Activated T-helper 1 cell treated with anti-CD3 and anti-CD28 coated beads, Interleukin-12 subunit alpha, Interleukin-12 subunit beta, Interleukin-2, Interleukin-4 antibody, amounts not matched to agents 30 ng/mL and 10 ng/mL and 1 ng/mL, durations not matched to agents 14 hours and 24 hours and 36 hours (primary cell): ENCODE data around the gene ETHE1. TPM values are rescaled to one million over a fixed set of nuclear protein-coding genes. Genes with fewer than 3 reads are reported as not detected.

Source experiments
- DNase-seq: peaks from one replicate; pipeline ENCODE4 v3.0.0; 2021; ENCODE audit warnings: low spot score
- H3K27ac Mint-ChIP-seq: one replicate; pipeline ENCODE4 v1.8.0; 2021; ENCODE audit warnings: mild to moderate bottlenecking, mixed read lengths
- H3K27me3 Mint-ChIP-seq: one replicate; pipeline ENCODE4 v1.8.0; 2022; ENCODE audit warnings: mild to moderate bottlenecking, moderate library complexity, mixed read lengths; ENCODE audit not compliant: insufficient read depth
- H3K36me3 Mint-ChIP-seq: one replicate; pipeline ENCODE4 v1.8.0; 2021; ENCODE audit warnings: low read depth, mixed read lengths
- H3K4me1 Mint-ChIP-seq: one replicate; pipeline ENCODE4 v1.8.0; 2021; ENCODE audit warnings: low read depth, mixed read lengths
- H3K4me3 Mint-ChIP-seq: one replicate; pipeline ENCODE4 v1.8.0; 2021; ENCODE audit warnings: mild to moderate bottlenecking, moderate library complexity, mixed read lengths
- H3K9me3 Mint-ChIP-seq: one replicate; pipeline ENCODE4 v1.8.0; 2021; ENCODE audit warnings: mixed read lengths
- intact Hi-C: fragments of 100-400 bp; cut with micrococcal nuclease; formaldehyde crosslinking; loops from one replicate; pipeline ENCODE4 v1.15.1; 2024
- total RNA-seq: library from RNA; stranded (reverse); gene quantifications from 2 replicates; pipeline ENCODE4 v1.2.3, GENCODE V29; 2022

ETHE1 gene
- total RNA-seq, 1 donor from 2014 or later, result 55.4 TPM

DNA sequence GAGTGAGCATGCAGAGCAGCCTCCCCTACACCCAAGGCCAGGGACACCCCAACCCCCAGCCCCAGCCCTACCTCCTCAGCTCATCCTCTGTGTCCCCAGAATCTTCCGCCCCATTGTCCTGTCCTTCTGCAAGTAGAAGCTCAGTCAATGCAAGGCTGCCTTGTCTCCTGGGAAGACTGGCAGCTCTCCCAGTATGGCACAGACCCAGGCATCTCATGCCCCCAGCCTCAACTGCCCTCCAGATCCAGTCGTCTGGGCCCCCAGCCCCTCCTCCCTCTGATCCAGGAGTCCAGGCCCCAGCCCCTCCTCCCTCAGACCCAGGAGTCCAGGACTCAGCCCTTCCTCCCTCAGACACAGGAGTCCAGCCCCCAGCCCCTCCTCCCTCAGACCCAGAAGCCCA is 19.0 kb upstream of the ETHE1 start:
- H3K9me3 Mint-ChIP-seq, result no peaks in the 10 kb centered on the region
- DNase-seq, result no peak
- no peaks in the 10 kb centered on the region for H3K4me1 Mint-ChIP-seq
- H3K27ac Mint-ChIP-seq, result no peak overlapping the region
- peaks cover 8% of the 10 kb centered on the region for H3K36me3 Mint-ChIP-seq
- H3K4me3 Mint-ChIP-seq, result no peak overlapping the region
- intact Hi-C loops, result no loop called here
- H3K27me3 Mint-ChIP-seq, result no peaks in the 10 kb centered on the region

DNA sequence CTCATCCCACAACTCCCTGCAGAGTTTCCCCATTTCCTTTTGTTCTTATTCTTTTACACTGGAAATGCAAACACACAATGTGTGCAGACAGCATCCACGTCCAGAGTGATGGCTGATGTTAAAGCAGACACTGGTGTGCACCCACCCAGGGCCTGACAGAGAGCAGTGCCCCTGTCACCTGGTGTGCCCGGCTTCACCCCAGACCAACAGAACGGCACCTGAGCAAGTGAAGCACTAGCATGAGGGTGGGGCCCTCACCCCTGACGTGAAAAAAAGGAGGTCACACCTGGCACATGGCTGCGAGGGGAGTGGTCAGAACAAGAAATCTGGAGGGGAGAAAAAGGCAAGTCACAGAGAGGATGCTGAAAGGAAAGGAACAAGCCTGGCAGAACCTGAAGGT is 18.3 kb upstream of the ETHE1 start:
- Mint-ChIP-seq H3K4me3 (no peak overlapping the region), H3K4me1 (no peaks in the 10 kb centered on the region), H3K36me3 (peaks cover 12% of the 10 kb centered on the region), H3K9me3 (no peaks in the 10 kb centered on the region), H3K27me3 (no peaks in the 10 kb centered on the region), H3K27ac (no peak overlapping the region)
- intact Hi-C loops, result no loop called here
- no peak for DNase-seq

DNA sequence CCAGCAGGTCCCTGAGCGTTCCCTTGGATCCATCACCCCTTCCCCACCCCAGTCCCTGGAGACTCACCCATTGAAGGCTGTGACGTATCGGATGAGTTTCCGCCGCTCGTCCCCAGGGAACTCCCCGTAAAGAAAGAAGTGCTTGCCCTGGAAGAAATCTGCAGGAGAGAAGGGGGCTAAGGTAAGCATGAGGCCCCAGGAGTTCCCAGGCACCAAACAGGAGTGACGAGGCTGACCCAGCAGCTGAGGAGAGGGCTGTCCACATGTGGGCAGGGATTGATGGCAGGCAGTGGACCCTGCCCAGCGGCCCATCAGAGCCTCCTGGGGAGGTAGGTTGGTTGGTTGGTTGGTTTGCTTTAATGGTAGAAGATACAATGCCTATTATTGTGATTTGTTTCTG is 17.1 kb upstream of the ETHE1 start:
- DNase-seq, result no peak
- Mint-ChIP-seq H3K27me3 (no peaks in the 10 kb centered on the region), H3K27ac (no peak overlapping the region), H3K4me1 (no peaks in the 10 kb centered on the region), H3K9me3 (peaks cover 3% of the 10 kb centered on the region), H3K36me3 (peaks cover 21% of the 10 kb centered on the region), H3K4me3 (no peak overlapping the region)
- intact Hi-C loops, result no loop called here

DNA sequence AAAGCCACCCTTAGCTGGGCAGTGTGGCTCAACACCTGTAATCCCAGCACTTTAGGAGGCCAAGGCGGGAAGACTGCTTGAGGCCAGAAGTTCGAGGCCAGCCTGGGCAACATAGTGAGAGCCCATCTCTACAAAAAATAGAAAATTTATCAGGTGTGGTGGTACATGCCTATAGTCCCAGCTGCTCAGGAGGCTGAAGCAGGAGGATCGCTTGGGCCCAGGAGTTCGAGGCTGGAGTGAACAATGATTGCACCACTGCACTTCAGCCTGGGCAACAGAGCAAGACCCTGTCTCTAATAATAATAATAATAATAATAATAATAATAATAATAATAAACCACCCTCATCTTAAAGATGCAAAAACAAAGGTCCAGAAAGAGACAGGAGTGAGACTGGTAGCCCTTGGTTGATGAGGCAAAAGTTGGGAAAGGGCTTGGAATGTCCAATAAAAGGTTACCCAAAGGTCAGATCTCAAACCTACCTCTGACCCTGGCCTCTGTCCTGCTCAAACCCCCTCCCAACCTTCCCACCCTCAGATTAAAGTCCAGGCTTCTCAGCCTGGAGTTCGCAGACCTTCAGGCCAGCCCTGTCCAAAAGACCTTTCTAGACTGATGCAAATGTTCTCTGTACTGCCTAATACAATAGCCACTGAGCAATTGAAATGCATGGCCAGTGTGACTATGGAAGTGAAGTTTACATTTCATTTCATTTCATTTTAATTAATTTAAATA is 15.1 kb upstream of the ETHE1 start:
- no peaks in the 10 kb centered on the region for H3K27me3 Mint-ChIP-seq
- no peak overlapping the region for H3K27ac Mint-ChIP-seq

DNA sequence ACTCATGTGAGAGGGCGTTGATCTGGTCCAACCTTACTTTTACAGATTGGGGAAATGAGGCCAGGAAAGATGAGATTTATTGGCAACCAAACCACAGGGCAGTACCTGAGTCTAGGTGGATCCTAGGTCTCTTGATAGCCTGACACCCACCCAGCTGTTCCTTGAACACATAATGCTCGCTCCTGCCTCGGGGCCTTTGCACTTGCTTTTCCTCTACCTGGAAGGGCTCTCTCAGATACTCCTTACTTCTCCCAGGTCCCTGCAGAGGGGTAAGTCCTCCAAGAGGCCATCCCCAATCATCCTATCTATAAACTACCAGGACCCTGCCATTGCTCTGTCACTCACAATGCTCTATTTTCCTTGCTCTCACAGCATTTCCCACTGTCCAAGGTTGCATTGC is 13.4 kb upstream of the ETHE1 start:
- Mint-ChIP-seq H3K9me3 (peaks cover 9% of the 10 kb centered on the region), H3K27ac (no peak overlapping the region), H3K27me3 (no peaks in the 10 kb centered on the region), H3K36me3 (peaks cover 27% of the 10 kb centered on the region), H3K4me1 (no peaks in the 10 kb centered on the region), H3K4me3 (no peak overlapping the region)
- no peak for DNase-seq
- intact Hi-C loops, result no loop called here

More for the DNA sequence above, 15.1 kb upstream of the ETHE1 start:
- peaks cover 9% of the 10 kb centered on the region for H3K9me3 Mint-ChIP-seq
- no peak for DNase-seq
- no peak overlapping the region for H3K4me3 Mint-ChIP-seq
- peaks cover 26% of the 10 kb centered on the region for H3K36me3 Mint-ChIP-seq
- intact Hi-C loops, result no loop called here
- H3K4me1 Mint-ChIP-seq, result no peaks in the 10 kb centered on the region

DNA sequence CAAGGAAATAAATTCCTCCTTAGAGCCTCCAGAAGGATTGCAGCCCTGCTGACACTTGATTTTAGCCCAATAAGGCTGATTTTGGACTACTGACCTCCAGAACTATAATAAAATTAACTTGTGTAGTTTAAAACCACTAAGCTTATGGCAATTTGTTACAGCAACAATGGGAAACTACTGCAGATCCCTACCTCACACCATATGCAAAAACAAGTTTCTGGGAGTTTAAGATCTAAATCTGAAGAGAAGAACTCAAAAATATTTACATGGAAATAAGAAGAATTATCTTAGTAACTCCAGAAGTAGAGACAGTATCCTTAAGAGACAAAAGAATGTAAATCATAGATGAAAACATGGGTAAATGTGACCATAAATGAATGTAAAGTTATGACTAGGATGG is 11.9 kb upstream of the ETHE1 start:
- intact Hi-C loops, result no loop called here
- no peak for DNase-seq
- Mint-ChIP-seq H3K27me3 (no peaks in the 10 kb centered on the region), H3K36me3 (peaks cover 28% of the 10 kb centered on the region), H3K9me3 (peaks cover 9% of the 10 kb centered on the region), H3K27ac (no peak overlapping the region), H3K4me1 (peaks cover 4% of the 10 kb centered on the region), H3K4me3 (no peak overlapping the region)

DNA sequence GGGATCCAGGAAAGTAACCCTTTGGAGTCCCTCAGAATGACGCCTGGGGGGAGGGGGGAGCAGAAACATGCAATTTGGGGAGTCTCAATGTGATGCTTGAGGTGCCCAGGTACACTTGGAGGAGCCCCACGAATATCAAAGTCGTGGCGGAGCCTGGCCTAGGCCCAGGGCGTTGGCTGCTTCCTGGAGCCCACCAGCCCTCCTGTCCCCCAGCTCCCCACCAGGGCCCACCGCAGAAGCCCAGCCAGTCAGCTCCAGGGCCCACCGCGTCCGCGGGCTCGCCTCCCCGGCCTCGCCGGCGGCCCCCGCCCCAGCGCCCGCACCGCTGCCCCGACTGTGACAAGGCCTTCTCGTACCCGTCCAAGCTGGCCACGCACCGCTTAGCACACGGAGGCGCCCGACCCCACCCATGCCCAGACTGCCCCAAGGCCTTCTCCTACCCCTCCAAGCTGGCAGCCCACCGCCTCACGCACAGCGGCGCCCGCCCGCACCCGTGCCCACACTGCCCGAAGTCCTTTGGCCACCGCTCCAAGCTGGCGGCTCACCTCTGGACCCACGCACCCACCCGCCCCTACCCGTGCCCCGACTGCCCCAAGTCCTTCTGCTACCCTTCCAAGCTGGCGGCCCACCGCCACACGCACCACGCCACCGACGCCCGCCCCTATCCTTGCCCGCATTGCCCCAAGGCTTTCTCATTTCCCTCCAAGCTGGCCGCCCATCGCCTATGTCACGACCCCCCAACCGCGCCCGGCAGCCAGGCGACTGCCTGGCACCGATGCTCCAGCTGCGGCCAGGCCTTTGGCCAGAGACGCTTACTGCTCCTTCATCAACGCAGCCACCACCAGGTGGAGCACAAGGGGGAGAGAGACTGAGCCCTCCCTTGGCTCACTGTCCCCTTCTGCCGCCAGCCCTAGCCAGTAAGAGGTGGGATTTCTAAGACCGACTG is 8.1 kb upstream of the ETHE1 start:
- intact Hi-C loops, result loop anchor here (1.0 to 2.0 kb wide), 3 partner anchors 28 to 129 kb away; partner anchors contain the start of genes PINLYP and XRCC1
- H3K27ac Mint-ChIP-seq, result peak overlapping the region; percentile 73
- H3K4me3 Mint-ChIP-seq, result no peak overlapping the region
- peaks cover 17% of the 10 kb centered on the region for H3K36me3 Mint-ChIP-seq
- no peaks in the 10 kb centered on the region for H3K27me3 Mint-ChIP-seq
- H3K9me3 Mint-ChIP-seq, result peaks cover 9% of the 10 kb centered on the region
- no peak for DNase-seq
- peaks cover 20% of the 10 kb centered on the region for H3K4me1 Mint-ChIP-seq

DNA sequence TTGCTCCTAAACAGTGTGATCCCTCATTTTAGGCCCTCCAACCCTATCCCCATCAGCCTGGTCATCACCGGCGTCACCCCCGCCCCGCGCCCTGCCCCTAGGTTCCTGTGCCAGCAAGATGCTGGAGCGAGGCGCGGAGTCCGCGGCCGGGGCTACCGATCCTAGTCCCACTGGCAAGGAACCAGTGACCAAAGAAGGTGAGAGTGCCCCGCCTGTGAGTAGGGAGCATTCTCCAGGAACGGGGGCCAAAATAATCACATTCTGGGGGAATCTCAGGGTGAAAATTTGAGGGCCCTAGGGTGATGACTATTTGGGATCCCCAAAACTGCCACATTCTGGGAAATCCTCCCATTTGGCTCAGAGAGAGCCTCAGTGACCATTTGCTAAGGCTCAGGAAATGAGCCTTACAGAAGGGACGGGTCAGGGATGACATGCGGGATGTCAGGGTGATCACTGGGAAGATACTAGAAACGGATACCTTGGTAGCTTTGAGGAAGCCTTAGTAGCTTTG is 7.4 kb upstream of the ETHE1 start:
- Mint-ChIP-seq H3K36me3 (peaks cover 12% of the 10 kb centered on the region), H3K4me1 (peaks cover 20% of the 10 kb centered on the region), H3K4me3 (peak overlapping the region; percentile 96), H3K27ac (peak overlapping the region; percentile 99), H3K27me3 (no peaks in the 10 kb centered on the region), H3K9me3 (peaks cover 9% of the 10 kb centered on the region)
- intact Hi-C loops, result loop anchor here (1.0 to 2.0 kb wide), 3 partner anchors 28 to 130 kb away; partner anchors contain the start of genes PINLYP and XRCC1
- DNase-seq, result no peak

DNA sequence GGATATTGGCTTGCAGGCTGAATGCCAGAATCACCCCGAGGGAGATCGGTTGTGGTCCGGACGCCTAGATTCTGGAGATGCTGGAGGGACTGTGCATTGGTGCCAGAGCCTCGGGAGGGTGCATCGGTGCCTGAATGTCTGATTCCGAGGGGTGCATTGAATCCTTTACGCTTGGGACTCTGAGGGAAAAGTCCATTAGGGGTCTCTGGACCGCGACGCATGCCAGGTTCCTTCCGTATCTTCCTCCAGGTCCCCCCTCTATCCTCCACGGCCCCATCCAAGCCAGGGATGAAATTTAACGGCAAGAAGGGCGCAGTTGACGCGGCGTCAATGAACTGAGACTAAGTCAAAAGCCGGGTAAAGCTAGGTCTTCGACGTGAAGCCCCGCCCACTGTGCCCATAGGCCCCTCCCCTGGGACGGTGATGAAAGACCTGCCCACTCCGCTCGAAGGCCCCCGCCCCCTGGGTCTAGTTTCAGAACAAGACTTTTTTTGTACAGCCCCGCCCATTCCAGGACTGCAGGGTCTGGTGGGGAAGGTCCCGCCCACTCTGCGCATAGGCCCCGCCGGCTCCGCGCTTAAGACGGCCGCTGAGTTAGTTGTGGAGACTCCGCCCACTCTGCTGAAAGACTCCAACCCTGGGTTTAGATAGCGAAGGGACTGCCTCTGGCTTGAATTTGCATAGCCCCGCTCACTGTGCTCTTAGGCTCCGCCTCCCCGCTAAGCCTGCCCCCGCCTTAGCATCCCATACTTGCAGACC is 6.7 kb upstream of the ETHE1 start:
- DNase-seq, result peak; percentile 93
- intact Hi-C loops, result loop anchor here (1.0 to 2.0 kb wide), 12 partner anchors 8 to 221 kb away; partner anchors contain the start of genes IRGQ, PHLDB3, PINLYP and SMG9
- peak overlapping the region; percentile 99 for H3K27ac Mint-ChIP-seq
- H3K27me3 Mint-ChIP-seq, result no peaks in the 10 kb centered on the region
- peaks cover 7% of the 10 kb centered on the region for H3K36me3 Mint-ChIP-seq
- peak overlapping the region; percentile 96 for H3K4me3 Mint-ChIP-seq
- H3K9me3 Mint-ChIP-seq, result peaks cover 3% of the 10 kb centered on the region
- H3K4me1 Mint-ChIP-seq, result peaks cover 20% of the 10 kb centered on the region

DNA sequence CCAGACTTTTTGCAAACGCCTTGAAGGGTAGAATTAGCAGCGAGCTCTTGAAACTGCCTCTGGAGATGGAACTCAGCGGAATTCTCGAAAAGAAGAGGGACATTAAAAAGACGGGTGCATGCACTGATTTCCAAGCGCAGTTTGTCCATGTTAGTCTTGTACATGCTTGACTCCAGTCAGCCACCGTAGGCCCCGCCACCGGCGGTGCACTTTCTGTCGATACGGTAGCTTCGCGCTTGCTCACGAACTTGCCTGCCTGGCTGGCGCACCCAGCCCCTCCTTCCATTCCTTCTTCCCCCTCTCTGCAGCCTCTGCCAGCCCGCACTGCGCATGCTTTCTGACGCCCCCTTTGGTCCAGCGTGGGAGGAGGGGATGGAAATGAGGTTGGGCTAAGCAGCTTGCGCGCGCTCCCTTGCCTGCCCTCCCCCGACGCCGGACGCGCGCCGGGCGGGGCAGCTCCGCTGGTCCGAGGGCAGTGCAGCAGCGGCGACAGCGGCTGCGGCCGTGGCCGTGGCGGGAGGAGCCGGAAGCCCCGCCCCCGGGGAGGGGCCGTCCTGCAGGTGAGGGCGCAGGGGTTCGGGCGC is 6.1 kb upstream of the ETHE1 start, which contains the start of gene ZNF575:
Gene ZNF575, plus strand, starts transcription at position 227 of the 584 bp plus-strand sequence. CDS start 1,235 bp downstream, outside the sequence.
- Mint-ChIP-seq H3K36me3 (peaks cover 2% of the 10 kb centered on the region), H3K27ac (peak within 1 kb of the TSS; percentile 99), H3K4me3 (peak within 1 kb of the TSS; percentile 96), H3K9me3 (no peaks in the 10 kb centered on the region), H3K27me3 (no peaks in the 10 kb centered on the region), H3K4me1 (peaks cover 23% of the 10 kb centered on the region)
- intact Hi-C loops, result loop anchor here (1.0 to 2.0 kb wide), 9 partner anchors 8 to 222 kb away; partner anchors contain the start of genes IRGQ, PHLDB3, SMG9 and ZNF428
- peak; percentile 81 for DNase-seq

DNA sequence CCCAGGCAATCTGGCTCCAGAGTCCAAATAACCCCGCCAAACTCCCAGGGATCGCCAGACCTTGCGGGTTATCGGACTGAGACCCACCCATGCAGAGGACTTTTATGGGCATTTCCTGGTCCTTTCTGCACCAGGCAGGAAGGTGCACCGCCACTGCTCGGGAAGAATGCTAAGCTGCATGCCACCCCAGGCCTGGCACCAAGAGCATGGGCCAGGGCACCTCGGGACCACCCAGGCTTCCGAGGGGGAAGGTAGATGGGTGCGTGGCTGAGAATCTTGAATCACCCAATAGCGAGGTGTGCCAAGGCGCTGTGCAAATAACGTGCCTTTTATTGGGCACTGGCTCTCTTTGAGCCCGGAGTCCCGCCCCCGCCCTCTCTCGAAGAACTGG is 5.6 kb upstream of the ETHE1 start:
- intact Hi-C loops, result loop anchor here (2.0 kb wide), 2 partner anchors 14 to 222 kb away; partner anchors contain the start of gene SMG9
- no peak for DNase-seq
- peak overlapping the region; percentile 82 for H3K4me3 Mint-ChIP-seq
- H3K4me1 Mint-ChIP-seq, result peaks cover 28% of the 10 kb centered on the region
- peak overlapping the region; percentile 86 for H3K27ac Mint-ChIP-seq
- no peaks in the 10 kb centered on the region for H3K9me3 Mint-ChIP-seq
- no peaks in the 10 kb centered on the region for H3K27me3 Mint-ChIP-seq
- H3K36me3 Mint-ChIP-seq, result peaks cover 2% of the 10 kb centered on the region
